Fibroblast of upper back skin (primary cell): ENCODE measurements around the gene IGDCC3.

Source experiments
- DNase-seq: peaks from one replicate; pipeline ENCODE4 v3.0.0-alpha.2; 2013

Gene IGDCC3

DNA sequence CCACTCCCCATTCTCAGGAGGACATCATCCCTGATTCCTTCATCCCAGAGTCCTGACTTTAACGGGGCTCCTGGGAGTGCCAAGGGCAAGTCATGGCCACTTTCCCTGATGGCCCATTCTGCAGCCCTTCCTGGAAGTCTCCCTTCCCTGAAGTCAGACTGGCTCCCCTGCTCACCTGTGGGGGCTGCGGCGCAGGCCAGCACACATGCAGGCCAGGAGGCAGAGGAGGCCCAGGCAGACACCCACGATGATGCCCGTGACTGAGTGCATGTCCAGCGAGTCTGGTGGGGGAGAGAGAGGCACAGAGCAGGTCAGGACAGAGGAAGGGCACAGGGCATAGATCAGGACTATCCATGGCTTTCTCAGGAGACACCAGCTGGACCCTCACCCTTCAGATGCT is 8.6 kb upstream of the IGDCC3 start:
- DNase-seq, result no peak

GRCh38 chr15:65385870-65386258 is 8.1 kb upstream of the IGDCC3 start:
- no peak for DNase-seq

GRCh38 chr15:65384895-65385869 is 7.4 kb upstream of the IGDCC3 start:
- DNase-seq, result peak; percentile 82

DNA sequence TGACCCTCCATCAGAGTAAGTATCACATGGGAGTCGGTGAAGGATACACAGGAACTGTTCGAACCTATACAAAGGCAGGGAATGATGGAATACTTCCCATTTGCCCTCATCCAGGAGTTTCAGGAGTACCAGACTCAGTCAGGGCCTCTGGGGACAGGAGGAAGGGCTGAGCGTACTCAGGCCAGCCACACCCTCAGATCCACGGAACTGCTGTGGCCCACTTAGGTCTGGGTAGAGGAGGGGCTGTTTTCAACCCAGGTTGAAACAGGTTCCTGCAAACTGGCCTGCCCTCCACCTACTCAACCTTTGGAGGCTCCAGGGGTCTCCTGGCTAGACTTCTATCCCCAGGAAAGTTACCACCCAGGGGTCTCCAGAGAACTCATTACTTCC is 6.7 kb upstream of the IGDCC3 start:
- no peak for DNase-seq

DNA sequence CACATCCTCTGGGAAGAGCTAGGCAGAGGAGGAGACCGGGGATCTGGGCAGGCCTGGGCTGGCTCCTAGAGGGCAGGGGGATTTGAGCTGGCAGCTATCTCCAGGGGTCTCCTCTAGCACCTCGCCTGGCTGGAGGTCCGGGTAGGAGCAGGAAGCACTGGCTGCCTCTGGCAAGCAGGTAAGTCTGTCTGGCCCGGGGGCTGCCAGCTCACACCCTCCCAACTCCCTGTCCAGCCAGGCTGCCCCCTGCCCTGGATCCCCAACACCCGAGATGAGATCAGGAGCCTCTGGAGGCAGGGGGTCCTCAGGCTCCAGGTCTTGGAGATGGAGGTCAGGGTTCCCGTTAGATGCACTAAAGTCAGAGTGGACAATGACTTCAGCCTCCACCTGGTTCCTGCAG is 6.2 kb upstream of the IGDCC3 start:
- DNase-seq, result no peak

DNA sequence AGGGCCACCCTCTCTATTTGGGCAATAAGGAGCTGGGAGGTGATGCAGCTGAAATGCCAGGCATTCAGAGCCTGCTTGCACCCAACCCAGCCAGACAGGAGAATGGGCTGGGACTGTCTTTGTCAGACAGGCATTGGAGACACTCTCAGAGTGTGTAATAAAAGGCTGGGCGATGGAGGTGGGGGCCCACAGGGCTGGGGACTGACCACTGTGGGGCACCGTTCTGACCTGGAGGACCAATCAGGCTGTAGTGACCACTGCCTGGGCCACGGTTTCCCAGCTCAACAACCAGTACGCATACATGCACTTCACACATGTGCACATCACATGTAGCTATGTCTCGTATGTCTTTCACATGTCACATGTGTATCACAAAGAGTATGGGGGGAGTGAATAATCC is 5.7 kb upstream of the IGDCC3 start:
- DNase-seq, result no peak

- DNase-seq, result no peak
Measured at GRCh38 chr15:65382921-65383320, 5.1 kb upstream of the IGDCC3 start.

DNA sequence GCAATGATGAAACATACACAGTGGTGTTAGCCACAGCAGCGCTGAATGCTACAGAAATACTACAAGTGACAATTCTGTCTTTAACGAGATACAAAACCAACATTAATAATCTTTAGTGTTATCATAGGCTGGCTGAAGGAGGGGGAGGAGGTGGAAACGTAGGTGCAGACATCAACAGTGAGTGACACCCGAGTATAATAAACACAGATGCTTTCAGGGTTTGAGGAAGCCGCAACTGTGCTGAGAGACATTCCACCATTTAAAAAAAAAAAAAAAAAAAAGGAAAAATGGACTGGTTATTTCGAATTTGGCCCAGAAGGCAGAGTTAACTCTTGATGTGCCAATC is 4.3 kb upstream of the IGDCC3 start:
- no peak for DNase-seq

- DNase-seq, result no peak
Measured at GRCh38 chr15:65381445-65382145, 3.8 kb upstream of the IGDCC3 start.

GRCh38 chr15:65379986-65380385 is 2.2 kb upstream of the IGDCC3 start:
- DNase-seq, result no peak

GRCh38 chr15:65377105-65377975 is 462 bp downstream of the IGDCC3 start:
- no peak for DNase-seq

- DNase-seq, result no peak
Measured at GRCh38 chr15:65376767-65377104, 1.1 kb downstream of the IGDCC3 start.

DNA sequence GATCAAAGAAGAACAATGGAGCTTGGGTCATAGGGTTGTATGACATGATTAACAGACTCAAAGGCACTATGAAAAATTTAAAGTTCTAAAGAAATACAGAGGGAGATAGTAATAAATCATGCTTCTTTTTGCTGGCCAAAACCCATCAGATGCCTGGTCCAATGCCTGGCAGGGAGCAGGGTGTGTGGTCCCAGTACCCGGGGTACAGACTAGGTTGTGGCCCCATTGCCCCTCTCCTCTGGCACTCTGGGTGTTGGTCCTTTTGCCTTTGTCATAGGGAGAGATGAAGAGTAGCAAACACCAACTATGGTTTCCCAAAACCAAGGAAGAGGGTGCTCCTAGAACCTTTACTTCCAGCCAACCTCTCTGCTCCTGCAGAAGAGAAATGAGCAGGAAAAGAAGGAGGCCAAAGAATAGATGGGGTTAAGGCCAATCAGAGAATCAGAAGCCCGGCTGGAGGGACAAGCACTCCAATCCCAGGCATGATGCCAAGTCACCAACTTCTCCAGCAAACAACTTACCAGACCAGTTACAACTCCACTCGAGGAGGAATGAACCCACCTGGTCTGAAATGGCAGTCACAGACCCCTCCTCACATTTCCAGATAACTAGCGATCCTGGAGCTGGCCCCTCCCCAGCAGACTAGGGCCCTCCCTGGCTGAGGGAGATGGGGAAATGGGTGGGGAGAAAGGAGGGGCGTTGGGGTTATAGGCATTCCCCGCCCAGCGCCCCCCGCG is 1.8 kb downstream of the IGDCC3 start:
- DNase-seq, result no peak

DNA sequence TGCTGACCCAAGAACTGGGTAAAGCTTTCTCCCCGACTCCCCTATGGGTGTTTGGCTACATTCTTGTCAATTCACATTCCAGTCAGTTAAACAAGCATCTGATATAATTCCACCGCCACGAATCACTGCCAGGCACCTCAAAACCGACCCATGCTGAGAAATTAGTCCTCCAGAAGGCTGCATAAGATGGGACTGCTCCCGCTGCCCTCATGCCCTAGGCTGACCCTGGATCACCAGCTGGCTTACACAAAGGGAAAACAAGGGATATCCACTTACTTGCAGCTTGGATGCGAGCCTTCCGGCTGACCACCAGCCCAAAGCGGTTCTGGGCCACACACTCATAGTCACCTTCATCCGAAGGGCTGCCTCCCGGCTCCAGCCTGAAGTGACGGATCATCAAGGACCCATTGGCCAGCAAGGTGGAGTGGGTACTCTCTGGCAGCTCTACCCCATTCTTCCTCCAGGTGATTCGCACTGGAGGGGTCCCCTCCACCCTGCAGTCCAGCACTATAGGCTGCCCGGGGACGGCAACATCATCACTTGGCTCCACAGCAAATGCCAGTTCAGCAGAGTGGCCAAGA is 2.9 kb downstream of the IGDCC3 start:
- DNase-seq, result peak; percentile 80

DNA sequence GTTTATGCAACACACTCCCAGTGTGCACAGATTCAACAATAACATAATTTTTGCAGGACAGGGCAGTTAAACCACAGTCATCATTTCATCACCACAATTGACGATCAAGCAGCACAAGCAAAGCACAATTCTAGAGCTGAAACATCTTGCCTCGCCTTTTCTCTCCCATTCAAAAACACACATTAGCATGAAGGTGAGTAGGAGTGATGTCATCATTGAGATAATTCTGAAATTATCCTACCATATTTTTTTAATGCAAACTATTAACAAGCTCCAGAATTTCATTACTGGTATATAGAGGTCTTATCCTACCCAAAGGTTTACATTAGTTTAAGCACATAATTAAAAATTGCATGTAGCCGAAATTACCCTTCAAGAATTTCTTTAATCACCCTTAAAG is 3.5 kb downstream of the IGDCC3 start:
- DNase-seq, result no peak

DNA sequence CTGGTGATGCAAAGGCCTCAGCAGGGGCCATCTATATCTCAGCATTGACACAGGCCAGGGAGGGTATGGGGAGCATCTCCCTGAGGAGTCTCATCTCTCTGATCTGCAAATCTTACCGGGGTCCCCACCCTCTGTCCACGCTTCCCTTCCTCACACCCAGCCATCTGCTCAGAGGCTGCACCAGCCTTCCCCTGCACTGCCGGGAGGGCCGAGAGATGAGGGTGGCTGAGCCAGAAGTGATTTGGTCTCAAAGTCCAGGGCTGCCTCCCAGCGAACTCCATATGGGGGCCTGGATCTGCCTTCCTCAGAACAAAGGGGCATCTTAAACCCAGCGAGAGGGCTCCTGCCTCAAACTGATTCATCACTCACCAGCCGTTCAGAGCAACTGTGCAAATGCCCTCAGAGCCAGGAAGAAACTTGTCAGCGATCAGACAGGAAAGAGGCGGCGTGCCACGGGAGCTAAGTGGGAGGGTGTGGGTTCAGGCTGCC is 4.6 kb downstream of the IGDCC3 start:
- no peak for DNase-seq

DNA sequence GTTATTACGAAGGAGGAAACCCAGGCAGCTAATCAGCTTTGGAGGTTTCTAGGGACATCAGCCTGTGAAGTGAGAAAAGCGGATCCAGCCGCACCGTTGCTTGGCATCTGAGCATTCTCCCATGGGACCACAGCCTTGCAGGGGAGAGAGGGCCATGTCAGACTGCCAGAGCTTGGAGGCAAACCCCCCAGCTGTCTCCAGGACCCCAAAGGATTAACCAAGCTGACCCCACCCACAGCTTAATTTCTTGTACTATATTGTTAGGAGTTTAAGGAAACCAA is 5.1 kb downstream of the IGDCC3 start:
- DNase-seq, result no peak

DNA sequence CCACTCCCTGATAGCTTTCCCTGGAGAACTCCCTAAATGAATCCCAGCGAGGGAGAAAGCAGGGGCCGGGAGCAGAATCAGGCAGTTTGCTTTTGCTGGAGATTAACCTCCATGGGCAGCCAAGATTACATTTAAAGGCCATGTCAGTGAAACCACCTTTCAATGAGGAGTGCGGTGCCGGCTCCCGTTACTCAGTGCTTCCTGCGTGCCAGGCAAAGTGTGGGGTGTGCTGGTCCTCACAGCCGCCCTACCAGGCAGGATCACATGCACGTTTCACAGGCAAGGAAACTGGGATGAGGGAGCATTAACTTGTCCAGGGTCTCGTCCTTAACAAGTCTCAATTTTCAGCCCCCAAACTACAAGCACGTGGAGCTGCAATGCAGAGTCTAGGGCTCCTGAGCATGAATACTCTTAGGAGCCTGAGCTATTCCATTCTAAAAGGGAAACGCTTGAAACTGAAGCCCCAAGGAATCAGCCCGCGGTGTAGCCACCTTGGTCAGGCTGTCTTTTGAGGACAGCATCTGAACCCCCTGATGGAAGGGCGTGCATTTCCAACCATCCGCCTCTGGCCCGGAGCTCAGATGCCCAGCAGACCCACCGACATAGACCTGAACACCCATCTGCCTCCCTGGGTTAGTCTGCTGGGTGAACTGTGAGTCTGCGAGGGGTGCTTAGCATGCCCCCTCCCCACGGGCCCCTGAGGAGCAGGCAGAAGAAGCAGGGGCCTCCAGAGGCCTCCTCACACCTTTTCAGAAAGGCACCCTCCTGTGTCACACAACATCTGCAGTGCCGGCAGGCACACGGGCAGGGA is 5.6 kb downstream of the IGDCC3 start:
- DNase-seq, result no peak

GRCh38 chr15:65370885-65371284 is 6.9 kb downstream of the IGDCC3 start:
- no peak for DNase-seq

DNA sequence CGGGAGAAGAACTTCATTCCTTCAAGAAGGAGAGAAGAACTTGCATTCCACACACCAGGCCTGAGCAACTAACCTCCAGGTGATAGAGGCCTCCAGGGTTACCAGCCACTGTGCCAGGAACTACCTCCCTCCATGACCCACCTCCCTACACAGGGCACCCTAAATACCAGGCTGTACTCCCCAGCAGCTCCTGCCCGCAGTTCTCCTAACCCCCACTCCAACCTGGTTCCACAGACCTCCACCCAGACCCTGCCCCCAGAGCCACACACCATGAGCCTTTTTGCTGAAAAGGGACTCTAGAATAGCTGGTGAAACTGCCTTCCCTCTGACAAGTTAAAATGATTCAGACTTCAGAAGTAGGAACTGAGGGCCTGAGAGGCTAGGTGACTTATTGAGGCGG is 8.2 kb downstream of the IGDCC3 start:
- no peak for DNase-seq

DNA sequence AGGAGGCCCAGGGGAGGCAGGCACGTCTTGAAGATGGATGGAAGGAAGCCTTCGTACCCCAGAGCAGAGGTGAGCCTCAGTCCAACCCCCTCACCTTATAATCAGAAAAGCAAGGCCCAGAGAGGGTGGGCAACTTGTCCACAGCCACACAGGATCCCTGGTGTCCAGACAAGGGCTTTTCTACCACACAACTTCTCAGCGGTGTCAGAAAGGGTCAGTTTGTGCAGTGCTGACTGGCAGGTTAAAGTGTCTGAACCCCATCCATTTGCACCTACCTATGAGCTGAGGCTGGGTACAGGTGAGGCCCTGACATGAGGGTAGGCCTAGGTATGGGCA is 8.6 kb downstream of the IGDCC3 start:
- no peak for DNase-seq
